ENCODE results near the gene ATF5.

Gene ATF5

DNA sequence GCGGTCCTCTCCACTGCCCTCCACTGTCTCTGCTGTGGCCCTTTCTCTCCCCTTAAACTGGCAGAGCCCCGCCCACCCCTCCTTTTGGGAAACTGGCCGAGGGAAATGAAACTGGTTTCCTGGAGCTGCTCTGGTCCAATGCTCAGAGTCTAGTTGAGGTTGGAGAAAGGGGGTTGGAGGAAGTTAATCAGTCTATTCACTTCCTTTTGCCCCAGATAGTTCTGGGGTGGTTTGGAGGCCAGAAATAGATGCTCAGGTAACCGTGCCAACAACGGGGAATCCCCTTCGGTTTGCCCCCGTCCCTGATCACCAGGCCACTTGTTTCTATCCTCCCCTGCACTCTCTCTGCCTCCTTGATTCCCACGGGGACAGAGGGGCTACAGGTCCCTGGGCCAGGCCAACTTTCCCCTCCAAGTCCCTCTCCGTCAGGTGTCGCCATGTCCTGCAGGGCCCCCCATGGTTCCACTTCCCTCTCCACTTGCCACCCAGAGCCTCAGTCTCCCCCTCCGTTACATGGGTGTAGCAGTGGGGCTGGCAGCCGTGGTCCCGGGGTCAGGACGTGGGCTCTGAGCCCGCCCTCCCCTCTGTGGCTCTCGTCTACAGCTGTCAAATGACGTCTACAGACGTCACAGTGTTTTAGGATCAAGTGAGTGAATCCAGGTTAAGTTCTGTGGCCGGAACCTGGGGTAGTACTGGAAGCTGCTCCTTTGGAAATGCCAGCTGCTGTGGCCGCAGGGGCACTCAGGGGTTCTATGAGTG, 32.0 kb upstream of the ATF5 start, which contains the start of gene IL4I1:
TSS of gene IL4I1 (minus strand) at position 25 of the 759 bp plus-strand sequence. CDS start 727 bp downstream, outside the sequence.
- Histone ChIP-seq H3K9ac (ENCODE audit: low read depth, low read length) (no peak within 1 kb of the TSS), H3K4me2 (ENCODE audit: low read length) (peak within 1 kb of the TSS; percentile 26), H3K4me3 (ENCODE audit: low read length) (peak within 1 kb of the TSS; percentile 13), H3K36me3 (ENCODE audit: insufficient read depth, low read length) (no peaks in the 10 kb centered on the region), H3K4me1 (ENCODE audit: control insufficient read depth, insufficient read depth, low read length) (peaks cover 15% of the 10 kb centered on the region), H3K27me3 (ENCODE audit: control insufficient read depth, insufficient read depth, low read length) (peaks cover 4% of the 10 kb centered on the region), H3K9me3 (replicated peaks; ENCODE audit: low read length) (no peaks in the 10 kb centered on the region)

DNA sequence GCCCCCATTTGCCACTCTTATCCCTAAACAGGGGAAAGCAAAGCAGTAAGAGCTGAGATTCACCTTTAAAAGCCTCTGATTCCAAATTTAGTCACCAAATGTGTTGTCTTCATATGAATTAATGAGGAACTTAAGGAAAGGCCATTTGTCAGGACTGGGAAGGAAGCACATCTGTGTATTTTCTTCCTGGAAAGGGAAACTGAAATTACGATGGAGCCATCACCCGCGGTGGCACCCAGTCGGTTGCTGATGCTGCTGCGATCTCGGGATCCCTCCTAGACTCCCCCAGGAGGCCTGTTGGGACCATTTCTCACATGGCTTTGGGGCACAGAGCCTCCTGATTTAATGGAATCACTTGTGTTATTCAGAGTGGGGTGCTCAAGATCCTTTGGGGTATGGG, 24.9 kb upstream of the ATF5 start:
- H3K36me3 ChIP-seq (ENCODE audit: insufficient read depth, low read length): peaks cover 21% of the 10 kb centered on the region
- H3K27me3 ChIP-seq (ENCODE audit: control insufficient read depth, insufficient read depth, low read length): no peaks in the 10 kb centered on the region
- no peaks in the 10 kb centered on the region for H3K4me1 ChIP-seq (ENCODE audit: control insufficient read depth, insufficient read depth, low read length)

DNA sequence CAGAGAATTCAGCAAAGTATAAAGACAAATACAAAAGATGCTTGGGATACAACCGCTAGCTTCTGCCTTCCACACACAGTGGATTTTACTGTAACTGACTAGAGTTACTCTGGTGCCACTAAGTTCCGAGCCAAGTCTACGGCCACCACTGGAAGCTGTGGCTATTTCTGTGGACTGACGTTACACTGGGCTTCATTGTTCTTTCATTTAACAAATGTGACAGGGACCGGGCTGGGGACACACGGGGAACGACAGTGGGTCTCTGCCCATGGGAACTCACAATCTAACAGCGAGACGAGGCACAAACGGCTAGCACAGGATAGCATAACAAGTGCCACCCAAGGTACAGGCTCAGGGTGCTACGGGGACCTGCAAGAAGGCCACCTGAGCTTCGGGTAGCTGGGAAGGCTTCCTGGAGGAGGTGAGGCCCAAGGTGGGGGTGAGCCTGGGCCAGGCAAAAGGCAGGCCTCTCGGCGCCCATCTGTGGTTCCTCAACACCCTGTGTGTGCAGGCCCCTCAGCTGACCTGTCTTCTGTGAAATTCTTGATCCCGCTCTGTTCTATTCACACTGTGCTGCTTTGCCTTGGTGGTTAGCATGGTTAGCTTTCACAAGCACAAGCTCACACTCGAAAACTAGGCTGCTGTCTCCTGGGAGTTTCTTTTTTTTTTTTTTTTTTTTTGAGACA, 22.0 kb upstream of the ATF5 start:
- Histone ChIP-seq H3K4me1 (ENCODE audit: control insufficient read depth, insufficient read depth, low read length) (no peaks in the 10 kb centered on the region), H3K4me2 (ENCODE audit: low read length) (no peak overlapping the region), H3K4me3 (ENCODE audit: low read length) (no peak overlapping the region), H3K9me3 (replicated peaks; ENCODE audit: low read length) (no peaks in the 10 kb centered on the region), H3K36me3 (ENCODE audit: insufficient read depth, low read length) (peaks cover 33% of the 10 kb centered on the region), H3K27me3 (ENCODE audit: control insufficient read depth, insufficient read depth, low read length) (no peaks in the 10 kb centered on the region), H3K9ac (ENCODE audit: low read depth, low read length) (no peak overlapping the region)

More for the DNA sequence above, 24.9 kb upstream of the ATF5 start:
- H3K9ac ChIP-seq (ENCODE audit: low read depth, low read length): no peak overlapping the region
- no peaks in the 10 kb centered on the region for H3K9me3 ChIP-seq (replicated peaks; ENCODE audit: low read length)
- no peak overlapping the region for H3K4me2 ChIP-seq (ENCODE audit: low read length)
- H3K4me3 ChIP-seq (ENCODE audit: low read length): no peak overlapping the region

DNA sequence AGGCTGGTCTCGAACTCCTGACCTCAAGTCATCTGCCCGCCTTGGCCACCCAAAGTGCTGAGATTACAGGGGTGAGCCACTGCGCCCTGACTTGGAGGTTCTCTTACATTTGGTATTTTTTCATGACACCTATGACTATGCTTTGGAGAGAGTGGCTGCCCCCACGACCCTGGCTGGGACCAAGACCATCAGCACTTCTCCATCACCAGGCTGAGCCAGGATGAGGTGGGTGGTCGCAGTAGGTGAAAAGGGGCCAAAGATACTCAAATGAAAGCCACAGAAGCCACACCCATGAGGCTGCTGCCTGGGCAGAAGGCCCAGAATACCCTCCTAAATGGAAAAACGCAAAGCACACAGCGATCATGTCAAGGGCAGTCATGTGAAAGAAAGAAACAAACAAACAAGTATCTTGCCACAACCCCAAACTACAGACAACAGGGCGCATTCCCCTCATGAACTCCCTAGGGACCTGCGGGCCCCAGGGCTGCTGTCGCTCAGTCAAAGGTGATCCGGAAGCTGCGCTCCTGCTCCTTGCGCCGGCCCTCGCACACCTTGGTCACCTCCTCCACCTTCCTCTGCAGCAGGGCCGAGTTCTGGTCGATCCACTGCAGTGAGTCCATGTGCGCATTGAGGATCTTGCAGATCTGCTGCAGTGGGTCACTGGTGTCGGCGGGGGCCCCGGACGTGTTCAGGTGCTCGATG, 21.1 kb upstream of the ATF5 start:
- Histone ChIP-seq H3K36me3 (ENCODE audit: insufficient read depth, low read length) (peaks cover 39% of the 10 kb centered on the region), H3K4me3 (ENCODE audit: low read length) (no peak overlapping the region), H3K9me3 (replicated peaks; ENCODE audit: low read length) (no peaks in the 10 kb centered on the region), H3K9ac (ENCODE audit: low read depth, low read length) (no peak overlapping the region), H3K27me3 (ENCODE audit: control insufficient read depth, insufficient read depth, low read length) (no peaks in the 10 kb centered on the region), H3K4me1 (ENCODE audit: control insufficient read depth, insufficient read depth, low read length) (no peaks in the 10 kb centered on the region), H3K4me2 (ENCODE audit: low read length) (no peak overlapping the region)

DNA sequence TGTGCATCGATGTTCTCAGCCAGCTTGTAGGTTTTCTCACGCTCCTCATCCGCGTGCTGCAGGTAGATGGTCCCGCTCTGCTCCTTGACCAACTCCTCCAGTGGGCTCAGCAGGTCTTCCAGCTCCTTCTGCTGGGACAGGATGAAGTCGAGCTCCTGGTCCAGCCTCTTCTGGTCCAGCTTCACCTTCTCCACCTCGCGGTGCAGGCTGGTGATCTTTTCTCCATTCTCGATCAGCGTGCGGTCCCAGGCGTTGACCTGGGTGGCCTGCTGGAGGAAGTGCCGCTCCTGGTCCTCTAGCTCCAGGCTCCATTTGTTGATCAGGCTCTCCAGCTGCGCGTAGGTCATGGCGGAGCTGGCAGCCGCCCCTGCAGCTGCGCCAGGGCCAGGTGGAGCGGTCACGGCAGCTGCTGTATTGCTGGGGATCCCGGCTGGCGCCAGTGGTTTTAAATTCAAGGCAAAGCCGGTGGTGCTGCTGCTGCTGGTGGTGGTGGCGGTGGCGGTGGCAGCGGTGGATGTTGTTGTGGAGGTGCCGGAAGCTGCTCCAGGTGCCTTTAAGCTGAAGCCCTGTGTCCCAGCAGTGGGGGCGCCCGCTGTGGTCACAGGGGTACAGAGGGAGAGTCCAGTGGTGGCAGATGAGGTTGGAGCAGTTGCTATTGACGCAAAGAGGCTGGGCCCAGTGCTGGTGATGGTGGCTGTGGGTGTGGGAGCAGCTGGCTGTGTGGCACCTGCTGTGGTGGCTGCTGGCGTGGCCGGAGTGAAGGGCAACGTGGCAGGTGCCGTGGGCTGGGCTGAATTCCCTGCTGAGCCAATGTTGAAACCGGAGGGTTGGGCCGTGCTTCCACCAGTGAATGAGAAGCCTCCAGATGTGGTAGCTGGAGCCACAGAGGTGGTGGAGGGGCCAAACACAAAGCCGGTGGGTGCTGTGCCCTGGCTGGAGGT, 20.3 kb upstream of the ATF5 start:
- Histone ChIP-seq H3K9me3 (replicated peaks; ENCODE audit: low read length) (no peaks in the 10 kb centered on the region), H3K9ac (ENCODE audit: low read depth, low read length) (no peak overlapping the region), H3K4me3 (ENCODE audit: low read length) (no peak overlapping the region), H3K4me1 (ENCODE audit: control insufficient read depth, insufficient read depth, low read length) (no peaks in the 10 kb centered on the region), H3K36me3 (ENCODE audit: insufficient read depth, low read length) (peaks cover 47% of the 10 kb centered on the region), H3K4me2 (ENCODE audit: low read length) (no peak overlapping the region), H3K27me3 (ENCODE audit: control insufficient read depth, insufficient read depth, low read length) (no peaks in the 10 kb centered on the region)

DNA sequence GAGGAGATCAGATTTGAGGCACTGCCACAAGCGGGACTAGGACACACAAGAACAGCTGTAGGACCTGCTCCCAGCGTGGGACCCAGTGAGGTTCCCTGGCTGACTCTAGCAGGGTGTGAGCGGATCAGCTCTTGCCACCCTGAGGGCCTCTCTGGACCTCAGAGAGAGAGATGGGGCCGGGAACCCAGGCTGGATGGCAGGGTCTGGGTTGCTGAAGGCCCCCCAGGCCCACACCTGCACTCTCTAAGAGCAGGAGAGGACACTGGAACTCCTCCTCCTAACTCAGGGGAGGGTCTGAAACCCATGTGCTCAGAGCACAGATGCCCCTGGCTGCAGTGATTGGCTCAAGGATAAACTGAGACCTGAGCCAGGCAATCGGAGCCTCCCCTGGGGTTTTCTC, 18.8 kb upstream of the ATF5 start:
- Histone ChIP-seq H3K27me3 (ENCODE audit: control insufficient read depth, insufficient read depth, low read length) (no peaks in the 10 kb centered on the region), H3K9me3 (replicated peaks; ENCODE audit: low read length) (no peaks in the 10 kb centered on the region), H3K4me2 (ENCODE audit: low read length) (no peak overlapping the region), H3K36me3 (ENCODE audit: insufficient read depth, low read length) (peaks cover 55% of the 10 kb centered on the region), H3K9ac (ENCODE audit: low read depth, low read length) (no peak overlapping the region), H3K4me1 (ENCODE audit: control insufficient read depth, insufficient read depth, low read length) (no peaks in the 10 kb centered on the region), H3K4me3 (ENCODE audit: low read length) (no peak overlapping the region)

DNA sequence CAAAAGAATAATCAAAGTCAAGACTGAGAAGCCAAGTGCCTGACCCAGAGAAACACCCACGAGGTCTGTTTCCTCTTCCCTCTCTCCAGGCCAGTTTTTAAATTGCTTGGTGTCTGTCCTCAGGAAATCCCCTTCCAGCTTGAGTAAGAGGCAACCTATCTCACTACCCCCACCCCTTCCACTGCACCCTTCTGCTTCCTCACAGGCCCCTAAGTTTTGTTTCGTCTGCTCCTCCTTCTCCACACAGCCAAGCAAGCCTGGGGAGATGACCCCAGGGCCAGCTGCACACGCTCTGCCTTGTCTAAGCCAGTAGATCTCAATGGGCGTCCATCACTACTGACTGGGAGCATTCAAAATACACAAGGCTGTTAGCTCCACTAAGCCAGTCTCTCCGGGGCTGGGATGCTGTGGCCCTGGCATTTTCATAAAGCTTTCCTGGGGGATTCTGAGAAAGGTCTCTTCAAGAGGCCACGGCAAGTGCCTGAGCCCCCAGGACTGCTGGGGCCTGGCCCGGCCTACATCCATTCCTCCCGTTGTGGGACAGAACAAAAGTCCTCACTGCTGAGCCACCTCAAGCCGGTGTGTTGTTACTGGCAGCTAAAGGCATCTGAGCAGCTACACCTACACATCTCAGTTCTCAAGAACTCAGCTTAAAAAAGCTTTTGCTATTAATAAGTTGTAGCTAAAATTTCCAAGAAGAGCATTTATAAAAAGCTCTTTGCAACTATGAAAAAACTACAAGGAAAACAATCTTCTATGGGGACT, 17.4 kb upstream of the ATF5 start:
- H3K36me3 ChIP-seq (ENCODE audit: insufficient read depth, low read length): peaks cover 60% of the 10 kb centered on the region

DNA sequence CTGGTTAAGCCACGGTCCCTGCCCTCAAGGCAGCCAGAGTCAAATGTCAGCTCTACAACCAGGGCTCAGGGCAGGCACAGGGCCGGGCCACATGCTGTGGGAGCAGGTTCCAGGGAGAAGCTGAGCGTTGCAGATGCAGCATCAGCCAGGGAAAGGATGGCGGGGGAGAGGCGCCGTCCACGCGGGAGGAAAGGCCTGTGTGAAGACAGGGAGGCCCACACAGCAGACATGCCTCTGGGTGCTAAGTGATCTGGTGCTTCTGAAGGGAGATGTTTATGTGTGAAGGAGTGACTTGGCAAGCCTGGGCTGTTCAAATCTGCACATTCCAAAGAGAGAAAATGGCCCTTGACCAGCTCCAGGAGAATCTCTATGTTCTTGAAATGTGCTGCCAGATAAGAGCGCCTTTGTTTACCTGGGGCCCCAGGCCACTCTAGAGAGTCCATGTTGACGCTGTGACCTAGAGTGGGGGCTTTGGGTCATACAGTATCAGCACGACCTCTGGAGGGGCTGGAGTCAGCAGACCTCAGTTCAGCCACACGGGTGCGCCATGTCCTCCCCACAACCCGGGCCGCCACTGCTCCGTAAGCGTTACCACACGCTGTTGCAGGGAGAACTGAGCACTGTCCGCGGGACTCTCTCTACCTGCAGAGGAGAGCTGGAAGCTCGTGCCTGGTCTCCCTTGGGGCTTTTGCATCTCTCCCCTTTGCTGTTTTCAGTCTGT, 15.9 kb upstream of the ATF5 start:
- Histone ChIP-seq H3K9me3 (replicated peaks; ENCODE audit: low read length) (no peaks in the 10 kb centered on the region), H3K4me1 (ENCODE audit: control insufficient read depth, insufficient read depth, low read length) (no peaks in the 10 kb centered on the region), H3K4me3 (ENCODE audit: low read length) (no peak overlapping the region), H3K27me3 (ENCODE audit: control insufficient read depth, insufficient read depth, low read length) (no peaks in the 10 kb centered on the region), H3K9ac (ENCODE audit: low read depth, low read length) (no peak overlapping the region), H3K36me3 (ENCODE audit: insufficient read depth, low read length) (peaks cover 60% of the 10 kb centered on the region), H3K4me2 (ENCODE audit: low read length) (no peak overlapping the region)

More for the DNA sequence above, 17.4 kb upstream of the ATF5 start:
- no peak overlapping the region for H3K4me3 ChIP-seq (ENCODE audit: low read length)
- no peak overlapping the region for H3K9ac ChIP-seq (ENCODE audit: low read depth, low read length)
- H3K27me3 ChIP-seq (ENCODE audit: control insufficient read depth, insufficient read depth, low read length): no peaks in the 10 kb centered on the region
- no peaks in the 10 kb centered on the region for H3K4me1 ChIP-seq (ENCODE audit: control insufficient read depth, insufficient read depth, low read length)
- H3K9me3 ChIP-seq (replicated peaks; ENCODE audit: low read length): no peaks in the 10 kb centered on the region
- no peak overlapping the region for H3K4me2 ChIP-seq (ENCODE audit: low read length)

DNA sequence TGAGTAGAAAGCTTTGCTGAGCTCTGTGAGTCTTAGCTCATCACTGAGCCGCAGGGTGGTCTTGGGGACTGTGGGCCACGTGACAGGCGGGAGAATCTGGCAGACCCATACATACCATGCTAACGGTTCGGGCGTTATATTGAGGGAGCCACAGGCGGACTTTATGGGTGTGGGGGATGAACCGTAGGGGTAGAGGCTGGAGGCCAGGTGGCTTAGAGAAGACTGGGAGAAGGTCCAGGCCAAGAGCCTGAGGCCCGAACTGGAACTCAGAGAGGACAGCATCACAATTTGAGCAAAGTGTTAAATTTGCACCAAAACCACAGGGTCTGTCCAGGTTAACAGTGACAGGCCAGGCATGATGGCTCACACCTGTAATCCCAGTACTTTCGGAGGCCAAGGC, 15.3 kb upstream of the ATF5 start:
- H3K27me3 ChIP-seq (ENCODE audit: control insufficient read depth, insufficient read depth, low read length): no peaks in the 10 kb centered on the region
- no peak overlapping the region for H3K4me3 ChIP-seq (ENCODE audit: low read length)
- H3K4me1 ChIP-seq (ENCODE audit: control insufficient read depth, insufficient read depth, low read length): no peaks in the 10 kb centered on the region
- no peak overlapping the region for H3K9ac ChIP-seq (ENCODE audit: low read depth, low read length)
- H3K36me3 ChIP-seq (ENCODE audit: insufficient read depth, low read length): peaks cover 59% of the 10 kb centered on the region
- no peak overlapping the region for H3K4me2 ChIP-seq (ENCODE audit: low read length)
- no peaks in the 10 kb centered on the region for H3K9me3 ChIP-seq (replicated peaks; ENCODE audit: low read length)

DNA sequence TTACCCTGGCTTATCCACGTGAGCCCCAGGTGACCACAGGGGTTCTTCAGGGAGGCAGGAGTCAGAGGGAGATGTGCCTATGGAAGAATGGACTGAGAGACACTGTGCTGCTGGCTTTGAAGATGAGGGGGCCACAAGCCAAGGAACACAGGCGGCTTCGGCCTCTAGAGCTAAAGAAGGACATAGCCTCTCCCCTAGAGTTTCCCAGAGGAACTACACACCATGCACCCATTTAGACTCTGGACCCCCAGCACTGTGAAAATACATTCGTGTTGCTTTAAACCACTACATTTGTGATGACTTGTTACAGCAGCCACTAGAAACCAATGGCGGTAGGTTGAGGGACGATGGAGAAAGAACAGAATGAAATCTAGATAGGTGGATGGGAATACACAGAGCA, 13.7 kb upstream of the ATF5 start:
- H3K27me3 ChIP-seq (ENCODE audit: control insufficient read depth, insufficient read depth, low read length): no peaks in the 10 kb centered on the region
- H3K9me3 ChIP-seq (replicated peaks; ENCODE audit: low read length): no peaks in the 10 kb centered on the region
- H3K4me3 ChIP-seq (ENCODE audit: low read length): no peak overlapping the region
- no peak overlapping the region for H3K9ac ChIP-seq (ENCODE audit: low read depth, low read length)
- no peaks in the 10 kb centered on the region for H3K4me1 ChIP-seq (ENCODE audit: control insufficient read depth, insufficient read depth, low read length)
- peaks cover 55% of the 10 kb centered on the region for H3K36me3 ChIP-seq (ENCODE audit: insufficient read depth, low read length)
- no peak overlapping the region for H3K4me2 ChIP-seq (ENCODE audit: low read length)
